Measurements from ENCODE around the gene AUTS2.

The AUTS2 gene

DNA sequence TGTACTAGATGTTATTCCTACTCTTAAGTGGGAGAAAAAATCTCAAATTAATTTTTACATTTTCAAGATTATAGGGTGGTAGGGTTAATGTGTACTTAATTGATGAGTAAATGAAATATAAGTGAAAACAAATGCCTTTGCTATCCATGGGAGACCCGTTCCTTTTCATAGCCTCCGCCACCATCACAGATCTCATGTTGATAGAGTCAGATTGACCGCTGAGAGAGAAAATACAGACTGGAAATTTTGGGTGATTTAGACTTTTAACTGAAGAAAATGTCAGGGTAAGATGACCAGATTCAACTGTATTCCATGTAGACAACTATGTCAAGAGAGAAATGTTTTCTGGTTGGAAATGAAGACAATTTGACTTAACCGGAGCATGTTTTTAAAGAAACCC, 446.2 kb downstream of the AUTS2 start:
- no peak overlapping the region for H3K4me3 ChIP-seq (ENCODE audit: low read depth, low read length)
- TF ChIP-seq, protein P1, sequence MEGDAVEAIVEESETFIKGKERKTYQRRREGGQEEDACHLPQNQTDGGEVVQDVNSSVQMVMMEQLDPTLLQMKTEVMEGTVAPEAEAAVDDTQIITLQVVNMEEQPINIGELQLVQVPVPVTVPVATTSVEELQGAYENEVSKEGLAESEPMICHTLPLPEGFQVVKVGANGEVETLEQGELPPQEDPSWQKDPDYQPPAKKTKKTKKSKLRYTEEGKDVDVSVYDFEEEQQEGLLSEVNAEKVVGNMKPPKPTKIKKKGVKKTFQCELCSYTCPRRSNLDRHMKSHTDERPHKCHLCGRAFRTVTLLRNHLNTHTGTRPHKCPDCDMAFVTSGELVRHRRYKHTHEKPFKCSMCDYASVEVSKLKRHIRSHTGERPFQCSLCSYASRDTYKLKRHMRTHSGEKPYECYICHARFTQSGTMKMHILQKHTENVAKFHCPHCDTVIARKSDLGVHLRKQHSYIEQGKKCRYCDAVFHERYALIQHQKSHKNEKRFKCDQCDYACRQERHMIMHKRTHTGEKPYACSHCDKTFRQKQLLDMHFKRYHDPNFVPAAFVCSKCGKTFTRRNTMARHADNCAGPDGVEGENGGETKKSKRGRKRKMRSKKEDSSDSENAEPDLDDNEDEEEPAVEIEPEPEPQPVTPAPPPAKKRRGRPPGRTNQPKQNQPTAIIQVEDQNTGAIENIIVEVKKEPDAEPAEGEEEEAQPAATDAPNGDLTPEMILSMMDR (IDR thresholded peaks at IDR 0.05; ENCODE audit: low read depth, low read length) = no peak

DNA sequence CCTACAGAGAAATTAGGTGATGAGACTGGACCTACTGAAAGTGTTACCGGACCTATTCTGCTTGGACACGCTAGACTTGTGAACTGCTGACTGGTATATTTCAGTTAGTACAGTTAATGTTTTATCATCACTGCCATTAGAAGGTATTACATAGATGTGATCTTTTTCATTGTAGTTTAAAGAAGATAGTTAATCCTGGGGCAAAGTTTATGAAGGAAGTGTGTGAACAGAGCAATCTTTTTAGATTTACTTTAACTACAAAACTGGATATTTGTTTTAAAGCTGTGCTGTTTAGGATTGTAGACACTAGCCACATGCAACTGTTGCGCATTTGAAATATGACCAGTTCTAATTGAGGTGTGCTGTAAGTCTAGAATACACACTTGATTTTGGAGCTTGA, 446.7 kb downstream of the AUTS2 start:
- TF ChIP-seq, protein P1 (IDR thresholded peaks at IDR 0.05; ENCODE audit: low read depth, low read length) = no peak

DNA sequence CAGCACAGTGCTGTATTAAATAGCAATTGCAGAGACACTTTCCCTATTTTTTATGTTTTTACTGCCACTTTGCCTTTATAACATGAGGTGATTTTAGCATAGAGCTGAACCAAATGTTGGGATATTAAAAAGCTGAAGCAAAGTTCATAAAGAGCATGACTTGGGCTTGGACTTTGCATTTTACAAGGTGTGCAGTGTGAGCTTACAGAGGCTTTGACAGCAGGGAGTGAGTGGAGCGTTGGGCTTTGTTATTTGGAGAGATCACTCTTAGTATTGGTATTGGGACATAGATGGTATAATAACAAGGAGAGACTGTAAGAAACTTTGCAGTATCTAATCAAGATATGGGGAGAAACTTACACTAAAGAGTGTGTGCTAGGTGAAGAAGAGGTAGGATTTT, 449.1 kb downstream of the AUTS2 start:
- TF ChIP-seq, protein P1 (IDR thresholded peaks at IDR 0.05; ENCODE audit: low read depth, low read length) = no peak
- H3K4me3 ChIP-seq (ENCODE audit: low read depth, low read length) = no peak overlapping the region

More for the DNA sequence above, 446.7 kb downstream of the AUTS2 start:
- H3K4me3 ChIP-seq (ENCODE audit: low read depth, low read length) = no peak overlapping the region

DNA sequence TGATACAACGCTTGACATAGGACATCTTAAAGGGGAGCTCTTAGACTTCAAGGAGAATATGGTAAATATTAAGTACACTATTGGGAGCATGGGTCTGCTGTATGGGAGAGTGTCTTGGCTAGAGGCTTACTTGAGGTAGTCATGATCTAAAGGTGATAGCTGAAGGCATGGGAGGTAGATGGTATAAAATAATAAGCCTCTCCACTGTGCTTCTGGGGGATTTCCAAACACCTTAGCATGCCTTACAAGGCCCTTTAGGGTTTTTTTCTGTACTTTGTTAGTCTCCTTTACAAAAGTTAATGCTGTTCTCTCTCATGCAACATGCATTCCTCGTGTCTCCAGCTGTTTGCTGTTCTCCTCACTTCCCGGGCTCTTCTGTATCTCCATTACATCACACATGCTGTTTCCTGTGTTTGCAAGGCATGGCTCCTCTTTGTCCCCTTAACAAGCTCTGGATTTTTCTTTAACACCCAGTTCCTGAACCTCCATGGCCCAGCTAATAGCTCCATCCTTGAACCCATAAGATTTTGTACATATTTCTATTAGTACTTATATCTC, 449.7 kb downstream of the AUTS2 start:
- TF ChIP-seq, protein P1 (IDR thresholded peaks at IDR 0.05; ENCODE audit: low read depth, low read length) = no peak
- no peak overlapping the region for H3K4me3 ChIP-seq (ENCODE audit: low read depth, low read length)

DNA sequence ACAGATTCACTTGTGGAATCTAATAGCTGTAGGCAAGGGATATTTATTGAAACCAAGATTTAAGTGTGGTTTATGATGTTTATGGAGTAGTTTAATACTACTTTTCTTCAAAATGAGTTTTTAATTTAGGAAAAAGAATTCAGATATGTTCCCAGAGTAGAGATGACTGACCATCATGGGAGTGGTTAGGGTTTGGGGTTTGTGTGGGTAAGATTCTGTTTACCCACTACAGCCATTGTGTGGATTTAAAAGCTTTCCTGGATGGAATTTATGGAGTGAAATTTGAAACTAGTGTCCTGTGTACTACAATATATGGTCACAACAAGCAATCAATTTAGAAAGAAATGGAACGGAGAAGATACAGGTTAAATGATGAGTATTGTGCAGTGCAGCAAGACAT, 453.5 kb downstream of the AUTS2 start:
- H3K4me3 ChIP-seq (ENCODE audit: low read depth, low read length) = no peak overlapping the region
- TF ChIP-seq, protein P1 (IDR thresholded peaks at IDR 0.05; ENCODE audit: low read depth, low read length) = no peak

DNA sequence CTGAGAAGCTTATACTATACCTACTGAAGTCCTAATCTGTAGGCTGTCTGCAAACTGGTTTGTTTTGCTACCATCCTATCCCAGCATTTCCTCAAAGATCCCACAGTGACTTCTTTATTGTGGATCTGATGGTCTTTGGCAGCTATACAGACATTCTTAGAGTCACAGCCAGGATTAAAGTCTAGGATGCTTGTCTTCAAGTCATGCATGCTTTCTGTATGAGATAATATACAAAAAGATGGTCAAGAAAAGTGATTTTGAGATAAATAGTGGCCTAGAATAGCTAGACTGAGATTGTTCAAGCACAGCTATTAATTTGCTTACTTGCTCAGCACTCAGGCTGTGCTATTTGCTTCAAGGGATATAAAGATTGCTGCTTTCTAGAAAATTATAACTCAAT, 454.4 kb downstream of the AUTS2 start:
- TF ChIP-seq, protein P1 (IDR thresholded peaks at IDR 0.05; ENCODE audit: low read depth, low read length) = no peak
- H3K4me3 ChIP-seq (ENCODE audit: low read depth, low read length) = no peak overlapping the region

DNA sequence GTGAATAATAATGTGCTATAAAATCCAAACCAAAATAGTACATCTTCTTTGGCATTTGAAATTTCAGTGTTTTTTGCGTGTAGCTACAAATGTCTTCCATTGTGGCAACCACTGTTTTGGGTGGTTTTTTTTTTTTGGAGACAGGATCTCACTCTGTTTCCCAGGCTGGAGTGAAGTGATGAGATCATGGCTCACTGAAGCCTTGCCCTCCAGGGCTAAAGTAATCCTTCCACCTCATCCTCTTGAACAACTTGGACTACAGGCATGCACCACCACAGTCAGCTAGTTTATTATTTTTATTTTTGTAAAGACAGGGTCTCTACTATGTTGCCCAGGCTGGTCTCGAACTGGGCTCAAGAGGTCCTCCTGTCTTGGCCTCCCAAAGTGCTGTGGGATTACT, 455.1 kb downstream of the AUTS2 start:
- TF ChIP-seq, protein P1 (IDR thresholded peaks at IDR 0.05; ENCODE audit: low read depth, low read length) = no peak
- H3K4me3 ChIP-seq (ENCODE audit: low read depth, low read length) = no peak overlapping the region
